Right atrium auricular region (tissue), 2 donors: ENCODE measurements around the gene PGBD1. TPM values are rescaled to one million over a fixed set of nuclear protein-coding genes. Genes with fewer than 3 reads are reported as not detected.
A peak's percentile ranks its signal among the peaks of the same experiment; 100 is the strongest.

ENCODE experiments used
- DNase-seq: peaks from one replicate; pipeline ENCODE4 v3.0.0-alpha.2; 2019; ENCODE audit warnings: low spot score
- H3K27ac ChIP-seq, 2 donors: fragments of 200-600 bp; sonication (generic); 1 replicate in 1 of 2; 2 replicates in 1 of 2; pipeline ENCODE4 v1.5.1; 2016 to 2019
- H3K27me3 ChIP-seq, 2 donors: fragments of 200-600 bp; sonication (generic); one replicate each; pipeline versions ENCODE4 v1.5.1 to v1.6.0; 2017 to 2019
- H3K36me3 ChIP-seq: fragments of 200-600 bp; sonication (generic); one replicate; pipeline ENCODE4 v1.5.1; 2016
- H3K4me1 ChIP-seq, 2 donors: fragments of 200-600 bp; sonication (generic); one replicate each; pipeline versions ENCODE4 v1.5.1 to v1.6.0; 2017 to 2019
- H3K4me3 ChIP-seq, 2 donors: fragments of 200-600 bp; sonication (generic); 1 replicate in 1 of 2; 2 replicates in 1 of 2; pipeline ENCODE4 v1.5.1; 2017 to 2019; ENCODE audit warnings: mild to moderate bottlenecking in 1 of 2, moderate library complexity in 1 of 2
- H3K9me3 ChIP-seq, 2 donors: fragments of 200-600 bp; sonication (generic); one replicate each; pipeline ENCODE4 v1.5.1; 2019
- CTCF ChIP-seq, 2 donors: fragments of 200-600 bp; sonication (generic); IDR thresholded peaks; one replicate each; pipeline ENCODE4 v1.5.1; 2019; ENCODE audit warnings: antibody characterized with exemption in 2 of 2
- total RNA-seq, 2 donors: library from RNA; depleted of rRNA; stranded (reverse); fragments of >200 nt; gene quantifications; one replicate each; pipeline ENCODE4 v1.1.0, GENCODE V29; 2016

PGBD1 gene
- total RNA-seq, 2 donors from 2014 or later = 1.8 to 4.1 TPM

DNA sequence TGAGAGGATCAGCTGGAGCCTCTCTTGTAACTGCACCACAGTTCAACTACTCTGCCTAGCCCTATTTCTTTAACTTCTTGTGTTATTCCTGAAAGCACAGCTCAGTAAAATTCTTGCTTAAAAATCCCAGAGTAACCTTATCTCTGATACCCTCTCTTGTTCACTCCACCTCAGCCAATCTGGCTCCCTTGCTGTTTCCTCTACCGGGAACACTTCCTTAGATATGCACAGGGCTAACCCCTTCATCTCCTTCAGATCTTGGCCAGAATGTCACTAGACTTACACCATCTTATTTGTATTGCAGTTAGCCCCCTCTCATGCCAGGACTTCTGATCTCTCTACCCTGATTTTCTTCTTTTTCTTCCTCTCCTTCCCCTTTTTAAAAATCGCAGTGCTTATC, 65.7 kb downstream of the PGBD1 start:
- H3K4me3 ChIP-seq = no peak overlapping the region
- no peaks in the 10 kb centered on the region for H3K27me3 ChIP-seq
- H3K27ac ChIP-seq = no peak overlapping the region
- H3K36me3 ChIP-seq = no peaks in the 10 kb centered on the region
- no peak for TF ChIP-seq CTCF (IDR thresholded peaks at IDR 0.05)
- no peaks in the 10 kb centered on the region for H3K9me3 ChIP-seq
- no peak for DNase-seq
- peaks cover 0 to 11% of the 10 kb centered on the region in 2 donors for H3K4me1 ChIP-seq

GRCh38 chr6:28349344-28349891, 68.0 kb downstream of the PGBD1 start:
- peak overlapping the region; percentile 77 to 78 for H3K27ac ChIP-seq
- peaks cover 0 to 15% of the 10 kb centered on the region in 2 donors for H3K4me1 ChIP-seq
- no peak for DNase-seq
- no peaks in the 10 kb centered on the region for H3K27me3 ChIP-seq
- H3K36me3 ChIP-seq = no peaks in the 10 kb centered on the region
- TF ChIP-seq CTCF (IDR thresholded peaks at IDR 0.05) = no peak
- peak overlapping the region; percentile 80 to 81 for H3K4me3 ChIP-seq
- H3K9me3 ChIP-seq = no peaks in the 10 kb centered on the region

GRCh38 chr6:28349892-28350737, 68.7 kb downstream of the PGBD1 start, which contains the start of gene ZKSCAN3:
Gene ZKSCAN3 (plus strand): TSS chr6:28349947. CDS start chr6:28359587, 9,640 bp downstream.
- H3K4me1 ChIP-seq = peaks cover 0 to 22% of the 10 kb centered on the region in 2 donors
- peak; percentile 87 for DNase-seq
- TF ChIP-seq CTCF (IDR thresholded peaks at IDR 0.05) = no peak

DNA sequence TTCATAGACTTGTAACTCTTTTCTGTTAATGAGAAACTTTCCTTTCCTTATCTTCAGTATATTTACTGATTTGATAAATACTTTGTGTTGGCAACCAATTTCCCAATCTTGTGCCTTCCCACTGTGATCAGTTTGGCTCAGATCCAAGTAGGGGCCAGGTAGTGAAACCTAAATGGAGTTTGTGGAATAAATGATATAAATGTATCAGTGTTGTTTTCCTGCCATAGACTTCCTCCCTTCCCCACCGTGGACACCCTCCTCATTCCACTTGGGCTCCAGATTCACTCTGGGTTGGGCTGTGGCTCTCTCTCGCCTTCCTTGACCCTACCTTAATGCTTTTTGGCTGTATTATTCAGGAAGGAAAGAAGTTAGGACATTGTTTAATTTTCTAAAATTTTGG, 69.7 kb downstream of the PGBD1 start:
- Histone ChIP-seq H3K27ac (peak overlapping the region; percentile 0 to 78), H3K27me3 (no peaks in the 10 kb centered on the region), H3K4me3 (peak overlapping the region in 1 of 2 donors; percentile 80), H3K36me3 (no peaks in the 10 kb centered on the region), H3K4me1 (peaks cover 0 to 27% of the 10 kb centered on the region in 2 donors), H3K9me3 (no peaks in the 10 kb centered on the region)
- no peak for DNase-seq
- TF ChIP-seq CTCF (IDR thresholded peaks at IDR 0.05) = no peak

More at GRCh38 chr6:28349892-28350737, 68.7 kb downstream of the PGBD1 start, which contains the start of gene ZKSCAN3:
- H3K36me3 ChIP-seq = no peaks in the 10 kb centered on the region
- no peaks in the 10 kb centered on the region for H3K9me3 ChIP-seq
- H3K27ac ChIP-seq = peak within 1 kb of the TSS; percentile 77 to 78
- no peaks in the 10 kb centered on the region for H3K27me3 ChIP-seq
- H3K4me3 ChIP-seq = peak within 1 kb of the TSS; percentile 80 to 81

DNA sequence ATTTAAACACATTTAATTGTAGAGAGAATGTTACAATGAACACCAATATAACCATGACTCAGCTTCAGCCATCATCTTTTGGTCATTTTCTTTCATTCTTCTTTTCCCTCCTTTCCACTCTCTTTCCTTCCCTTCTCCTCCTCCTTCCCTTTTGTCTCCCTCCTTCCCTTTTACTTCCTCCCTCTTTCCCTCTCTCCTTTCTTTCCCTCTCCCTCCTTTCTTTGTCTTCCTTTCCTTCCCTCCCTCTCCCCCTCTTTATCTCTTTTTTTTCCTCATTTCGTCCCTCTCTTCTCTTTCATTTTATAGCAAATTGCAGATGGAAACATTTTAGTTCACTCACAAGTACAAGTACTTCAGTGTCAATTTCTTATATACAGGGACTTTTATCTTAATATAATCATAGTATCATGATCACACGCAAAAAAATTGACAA, 70.1 kb downstream of the PGBD1 start:
- no peak overlapping the region for H3K4me3 ChIP-seq
- no peaks in the 10 kb centered on the region for H3K9me3 ChIP-seq
- H3K36me3 ChIP-seq = no peaks in the 10 kb centered on the region
- TF ChIP-seq CTCF (IDR thresholded peaks at IDR 0.05) = no peak
- peak overlapping the region in 1 of 2 donors; percentile 0 for H3K27ac ChIP-seq
- no peaks in the 10 kb centered on the region for H3K27me3 ChIP-seq
- DNase-seq = no peak
- H3K4me1 ChIP-seq = peaks cover 0 to 31% of the 10 kb centered on the region in 2 donors

Other genes starting within 250 kb of the PGBD1 start
- 1 to 10 TPM in 1 of 2 donors, under 1 TPM in 1; 0.47 to 1.1 TPM for gene ZNF165, start 201.0 kb upstream of the PGBD1 start, total RNA-seq
- gene ZSCAN16, start 157.0 kb upstream of the PGBD1 start, total RNA-seq = 1 to 10 TPM; 1.2 to 3.1 TPM
- 10 to 100 TPM; 10.4 to 13.1 TPM for gene ZKSCAN8, start 139.7 kb upstream of the PGBD1 start, total RNA-seq
- 10 to 100 TPM in 1 of 2 donors, 1 to 10 TPM in 1; 5.8 to 10.1 TPM for gene ZSCAN9, start 56.3 kb upstream of the PGBD1 start, total RNA-seq
- gene ZKSCAN4, start 29.3 kb upstream of the PGBD1 start, total RNA-seq = 1 to 10 TPM; 1.8 to 2.0 TPM
- gene NKAPL, start 22.3 kb upstream of the PGBD1 start, total RNA-seq = 1 to 10 TPM; 3.1 to 5.1 TPM
- gene ZSCAN26, start 14.4 kb upstream of the PGBD1 start, total RNA-seq = 10 to 100 TPM; 11.2 to 13.3 TPM
- gene ZSCAN31, start 54.6 kb downstream of the PGBD1 start, total RNA-seq = 10 to 100 TPM in 1 of 2 donors, 1 to 10 TPM in 1; 9.9 to 14.5 TPM
- 1 to 10 TPM; 2.3 to 3.7 TPM for gene ZKSCAN3, start 68.4 kb downstream of the PGBD1 start, total RNA-seq
- gene ZSCAN12, start 118.2 kb downstream of the PGBD1 start, total RNA-seq = 1 to 10 TPM; 2.1 to 3.4 TPM
- gene ZSCAN23, start 161.9 kb downstream of the PGBD1 start, total RNA-seq = under 1 TPM; 0.59 to 0.79 TPM
- gene GPX6, start 234.2 kb downstream of the PGBD1 start, total RNA-seq = not detected
- not detected for gene GPX5, start 244.3 kb downstream of the PGBD1 start, total RNA-seq